OCI-LY3 (cell line): Measurements from ENCODE around the gene OIT3.

ENCODE experiments used
- H2AFZ ChIP-seq: fragments of 200-600, 300-600 bp; shearing (Covaris generic); 2 replicates; pipeline ENCODE4 v1.6.0; 2014; ENCODE audit warnings: antibody characterized with exemption, low read depth, low read length
- H3K27ac ChIP-seq: fragments of 200-600, 300-600 bp; sonication (generic); 2 replicates; pipeline ENCODE4 v1.5.1; 2014; ENCODE audit warnings: mild to moderate bottlenecking, low read length, moderate library complexity, mixed read lengths
- H3K27me3 ChIP-seq: fragments of 200-600, 300-600 bp; sonication (generic); 2 replicates; pipeline ENCODE4 v1.6.1; 2014; ENCODE audit warnings: low read depth, low read length, mixed read lengths
- H3K36me3 ChIP-seq: fragments of 200-600, 300-600 bp; sonication (generic); replicated peaks from 2 replicates; pipeline ENCODE3; 2014; ENCODE audit warnings: low read depth, low read length, mixed read lengths
- H3K4me1 ChIP-seq: fragments of 300-600, 200-600 bp; sonication (generic); 2 replicates; pipeline ENCODE4 v1.6.1; 2014; ENCODE audit warnings: low read length, mixed read lengths
- H3K4me2 ChIP-seq: fragments of 200-600, 300-600 bp; sonication (generic); 2 replicates; pipeline ENCODE4 v1.6.1; 2014; ENCODE audit warnings: low read length, mixed read lengths
- H3K4me3 ChIP-seq: fragments of 300-600, 200-600 bp; sonication (generic); 2 replicates; pipeline ENCODE4 v1.5.1; 2014; ENCODE audit warnings: antibody characterized with exemption, mild to moderate bottlenecking, low read length, moderate library complexity
- H3K79me2 ChIP-seq: fragments of 300-600, 200-600 bp; shearing (Covaris generic); 2 replicates; pipeline ENCODE4 v1.6.1; 2014; ENCODE audit warnings: mild to moderate bottlenecking, low read length, mixed read lengths
- H3K9ac ChIP-seq: fragments of 300-600, 200-600 bp; shearing (Covaris generic); 2 replicates; pipeline ENCODE4 v1.6.0; 2014; ENCODE audit warnings: mild to moderate bottlenecking, low read length, moderate library complexity
- H3K9me3 ChIP-seq: fragments of 200-600, 300-600 bp; shearing (Covaris generic); 2 replicates; pipeline ENCODE4 v1.6.1; 2014; ENCODE audit warnings: low read length, mixed read lengths; ENCODE audit not compliant: insufficient read depth
- H4K20me1 ChIP-seq: fragments of 200-600, 300-600 bp; sonication (generic); 2 replicates; pipeline ENCODE4 v1.6.1; 2016; ENCODE audit warnings: low read length, mixed read lengths; ENCODE audit not compliant: insufficient read depth
- CTCF ChIP-seq: fragments of 200-600, 300-600 bp; sonication (generic); IDR thresholded peaks from 2 replicates; pipeline ENCODE4 v1.5.1; 2014; ENCODE audit warnings: antibody characterized with exemption, low read length, low read depth
- EZH2phosphoT487 ChIP-seq: fragments of 200-600 bp; shearing (Covaris generic); IDR thresholded peaks from 2 replicates; pipeline ENCODE4 v1.6.1; 2018; ENCODE audit warnings: antibody characterized with exemption, mixed run types, low read depth

Gene OIT3

GRCh38 chr10:72930276-72930675, 36.7 kb downstream of the OIT3 start:
- TF ChIP-seq CTCF (no peak), EZH2phosphoT487 (no peak)

GRCh38 chr10:72932259-72933015, 38.9 kb downstream of the OIT3 start:
- no peak for TF ChIP-seq EZH2phosphoT487
- TF ChIP-seq CTCF = no peak
- Histone ChIP-seq H3K9me3 (no peaks in the 10 kb centered on the region), H3K79me2 (no peaks in the 10 kb centered on the region), H3K4me1 (no peaks in the 10 kb centered on the region), H4K20me1 (no peaks in the 10 kb centered on the region), H3K4me3 (no peak overlapping the region), H3K27ac (no peak overlapping the region), H3K36me3 (no peaks in the 10 kb centered on the region), H3K9ac (no peak overlapping the region), H2AFZ (no peak overlapping the region), H3K4me2 (no peak overlapping the region), H3K27me3 (no peaks in the 10 kb centered on the region)

More at GRCh38 chr10:72930276-72930675, 36.7 kb downstream of the OIT3 start:
- Histone ChIP-seq H3K4me2 (no peak overlapping the region), H3K4me1 (no peaks in the 10 kb centered on the region), H3K4me3 (no peak overlapping the region), H3K9ac (no peak overlapping the region), H3K9me3 (no peaks in the 10 kb centered on the region), H3K27me3 (no peaks in the 10 kb centered on the region), H3K36me3 (no peaks in the 10 kb centered on the region), H4K20me1 (no peaks in the 10 kb centered on the region), H3K79me2 (no peaks in the 10 kb centered on the region), H2AFZ (no peak overlapping the region), H3K27ac (no peak overlapping the region)

GRCh38 chr10:72935361-72935760, 41.8 kb downstream of the OIT3 start:
- Histone ChIP-seq H3K27ac (no peak overlapping the region), H4K20me1 (no peaks in the 10 kb centered on the region), H3K9ac (no peak overlapping the region), H3K9me3 (no peaks in the 10 kb centered on the region), H3K36me3 (no peaks in the 10 kb centered on the region), H3K27me3 (no peaks in the 10 kb centered on the region), H3K79me2 (no peaks in the 10 kb centered on the region), H3K4me1 (no peaks in the 10 kb centered on the region), H3K4me3 (no peak overlapping the region), H3K4me2 (no peak overlapping the region), H2AFZ (no peak overlapping the region)
- no peak for TF ChIP-seq CTCF
- TF ChIP-seq EZH2phosphoT487 = no peak

GRCh38 chr10:72943498-72944234, 50.1 kb downstream of the OIT3 start:
- Histone ChIP-seq H3K9ac (no peak overlapping the region), H3K27ac (no peak overlapping the region), H2AFZ (no peak overlapping the region), H4K20me1 (no peaks in the 10 kb centered on the region), H3K36me3 (no peaks in the 10 kb centered on the region), H3K79me2 (no peaks in the 10 kb centered on the region), H3K27me3 (no peaks in the 10 kb centered on the region), H3K9me3 (no peaks in the 10 kb centered on the region), H3K4me3 (no peak overlapping the region), H3K4me1 (no peaks in the 10 kb centered on the region), H3K4me2 (no peak overlapping the region)
- TF ChIP-seq CTCF = no peak
- no peak for TF ChIP-seq EZH2phosphoT487
